Liver (tissue), 3 donors: ENCODE measurements around the gene PROSER3.

Experiments
- EGR1 ChIP-seq, 2 donors: IDR thresholded peaks; 2 replicates each; pipeline ENCODE4 v1.6.1; 2016 to 2018; ENCODE audit warnings: antibody characterized with exemption in 2 of 2, low read depth in 2 of 2
- GABPA ChIP-seq, 2 donors: IDR thresholded peaks in 1 of 2; conservative IDR thresholded peaks in 1 of 2; 2 replicates each; pipeline ENCODE4 v1.6.1; 2016; ENCODE audit warnings: antibody characterized with exemption in 2 of 2, mild to moderate bottlenecking in 1 of 2, moderate library complexity in 1 of 2
- RAD21 ChIP-seq, 2 donors: IDR thresholded peaks; 2 replicates each; pipeline ENCODE4 v1.6.1; 2016; ENCODE audit warnings: antibody characterized with exemption in 2 of 2, mild to moderate bottlenecking in 2 of 2
- SP1 ChIP-seq: IDR thresholded peaks from 2 replicates; pipeline ENCODE4 v1.6.1; 2018; ENCODE audit warnings: antibody characterized with exemption, mild to moderate bottlenecking
- TAF1 ChIP-seq: conservative IDR thresholded peaks from 2 replicates; pipeline ENCODE4 v1.6.1; 2016; ENCODE audit warnings: antibody characterized with exemption, mild to moderate bottlenecking
- YY1 ChIP-seq: IDR thresholded peaks from 2 replicates; pipeline ENCODE4 v1.6.1; 2016; ENCODE audit warnings: antibody characterized with exemption, mild to moderate bottlenecking
- TF ChIP-seq, protein P1 (sequence below): fragments of 150-350 bp; IDR thresholded peaks from 2 replicates; pipeline ENCODE4 v1.5.1; 2017; ENCODE audit warnings: improper control_type of control experiment, low read depth, low read length; ENCODE audit not compliant: missing input control
- TF ChIP-seq, protein P2 (sequence below): IDR thresholded peaks from 2 replicates; pipeline ENCODE4 v1.6.1; 2016; ENCODE audit warnings: antibody characterized with exemption, mild to moderate bottlenecking
- TF ChIP-seq, protein P3 (sequence below): IDR thresholded peaks from 2 replicates; pipeline ENCODE4 v1.6.1; 2016; ENCODE audit warnings: antibody characterized with exemption
- TF ChIP-seq, protein P4 (sequence below): IDR thresholded peaks from 2 replicates; pipeline ENCODE4 v1.6.1; 2016; ENCODE audit warnings: antibody characterized with exemption
- donor health status: healthy.
- donor health status: healthy.

DNA sequence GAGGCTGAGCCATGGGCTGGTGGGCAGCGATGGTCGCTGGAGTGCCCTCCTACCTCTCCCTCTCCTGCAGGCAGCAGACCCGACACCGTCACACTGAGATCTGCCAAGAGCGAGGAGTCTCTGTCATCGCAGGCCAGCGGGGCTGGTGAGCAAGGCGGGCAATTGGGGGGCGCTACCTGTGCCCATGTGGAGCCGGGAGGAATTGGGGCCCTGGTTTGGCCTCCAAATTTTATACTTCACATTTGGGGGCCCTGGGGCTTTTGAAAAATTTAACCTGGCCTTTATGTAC lies 27.3 kb downstream of the PROSER3 start:
- TF ChIP-seq, protein P1, sequence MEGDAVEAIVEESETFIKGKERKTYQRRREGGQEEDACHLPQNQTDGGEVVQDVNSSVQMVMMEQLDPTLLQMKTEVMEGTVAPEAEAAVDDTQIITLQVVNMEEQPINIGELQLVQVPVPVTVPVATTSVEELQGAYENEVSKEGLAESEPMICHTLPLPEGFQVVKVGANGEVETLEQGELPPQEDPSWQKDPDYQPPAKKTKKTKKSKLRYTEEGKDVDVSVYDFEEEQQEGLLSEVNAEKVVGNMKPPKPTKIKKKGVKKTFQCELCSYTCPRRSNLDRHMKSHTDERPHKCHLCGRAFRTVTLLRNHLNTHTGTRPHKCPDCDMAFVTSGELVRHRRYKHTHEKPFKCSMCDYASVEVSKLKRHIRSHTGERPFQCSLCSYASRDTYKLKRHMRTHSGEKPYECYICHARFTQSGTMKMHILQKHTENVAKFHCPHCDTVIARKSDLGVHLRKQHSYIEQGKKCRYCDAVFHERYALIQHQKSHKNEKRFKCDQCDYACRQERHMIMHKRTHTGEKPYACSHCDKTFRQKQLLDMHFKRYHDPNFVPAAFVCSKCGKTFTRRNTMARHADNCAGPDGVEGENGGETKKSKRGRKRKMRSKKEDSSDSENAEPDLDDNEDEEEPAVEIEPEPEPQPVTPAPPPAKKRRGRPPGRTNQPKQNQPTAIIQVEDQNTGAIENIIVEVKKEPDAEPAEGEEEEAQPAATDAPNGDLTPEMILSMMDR = no peak
- TF ChIP-seq, protein P2, sequence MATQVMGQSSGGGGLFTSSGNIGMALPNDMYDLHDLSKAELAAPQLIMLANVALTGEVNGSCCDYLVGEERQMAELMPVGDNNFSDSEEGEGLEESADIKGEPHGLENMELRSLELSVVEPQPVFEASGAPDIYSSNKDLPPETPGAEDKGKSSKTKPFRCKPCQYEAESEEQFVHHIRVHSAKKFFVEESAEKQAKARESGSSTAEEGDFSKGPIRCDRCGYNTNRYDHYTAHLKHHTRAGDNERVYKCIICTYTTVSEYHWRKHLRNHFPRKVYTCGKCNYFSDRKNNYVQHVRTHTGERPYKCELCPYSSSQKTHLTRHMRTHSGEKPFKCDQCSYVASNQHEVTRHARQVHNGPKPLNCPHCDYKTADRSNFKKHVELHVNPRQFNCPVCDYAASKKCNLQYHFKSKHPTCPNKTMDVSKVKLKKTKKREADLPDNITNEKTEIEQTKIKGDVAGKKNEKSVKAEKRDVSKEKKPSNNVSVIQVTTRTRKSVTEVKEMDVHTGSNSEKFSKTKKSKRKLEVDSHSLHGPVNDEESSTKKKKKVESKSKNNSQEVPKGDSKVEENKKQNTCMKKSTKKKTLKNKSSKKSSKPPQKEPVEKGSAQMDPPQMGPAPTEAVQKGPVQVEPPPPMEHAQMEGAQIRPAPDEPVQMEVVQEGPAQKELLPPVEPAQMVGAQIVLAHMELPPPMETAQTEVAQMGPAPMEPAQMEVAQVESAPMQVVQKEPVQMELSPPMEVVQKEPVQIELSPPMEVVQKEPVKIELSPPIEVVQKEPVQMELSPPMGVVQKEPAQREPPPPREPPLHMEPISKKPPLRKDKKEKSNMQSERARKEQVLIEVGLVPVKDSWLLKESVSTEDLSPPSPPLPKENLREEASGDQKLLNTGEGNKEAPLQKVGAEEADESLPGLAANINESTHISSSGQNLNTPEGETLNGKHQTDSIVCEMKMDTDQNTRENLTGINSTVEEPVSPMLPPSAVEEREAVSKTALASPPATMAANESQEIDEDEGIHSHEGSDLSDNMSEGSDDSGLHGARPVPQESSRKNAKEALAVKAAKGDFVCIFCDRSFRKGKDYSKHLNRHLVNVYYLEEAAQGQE = no peak
- TF ChIP-seq EGR1 (IDR thresholded peaks at IDR 0.05; ENCODE audit: low read depth in 2 of 2) = no peak
- no peak for TF ChIP-seq RAD21 (IDR thresholded peaks at IDR 0.05)
- TF ChIP-seq, protein P3, sequence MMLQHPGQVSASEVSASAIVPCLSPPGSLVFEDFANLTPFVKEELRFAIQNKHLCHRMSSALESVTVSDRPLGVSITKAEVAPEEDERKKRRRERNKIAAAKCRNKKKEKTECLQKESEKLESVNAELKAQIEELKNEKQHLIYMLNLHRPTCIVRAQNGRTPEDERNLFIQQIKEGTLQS = no peak
- TF ChIP-seq, protein P4, sequence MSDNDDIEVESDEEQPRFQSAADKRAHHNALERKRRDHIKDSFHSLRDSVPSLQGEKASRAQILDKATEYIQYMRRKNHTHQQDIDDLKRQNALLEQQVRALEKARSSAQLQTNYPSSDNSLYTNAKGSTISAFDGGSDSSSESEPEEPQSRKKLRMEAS = no peak
- TF ChIP-seq YY1 = no peak
- TF ChIP-seq GABPA (IDR thresholded peaks at IDR 0.05 in 1 of 2, conservative IDR thresholded peaks at IDR 0.05 in 1 of 2) = no peak
- no peak for TF ChIP-seq SP1
- no peak for TF ChIP-seq TAF1
